ENCODE results near the gene ERBB4. TPM values are rescaled to one million over a fixed set of nuclear protein-coding genes. Genes with fewer than 3 reads are reported as not detected.

The ERBB4 gene
- total RNA-seq, 1 donor from 2014 or later = 2.6 TPM

DNA sequence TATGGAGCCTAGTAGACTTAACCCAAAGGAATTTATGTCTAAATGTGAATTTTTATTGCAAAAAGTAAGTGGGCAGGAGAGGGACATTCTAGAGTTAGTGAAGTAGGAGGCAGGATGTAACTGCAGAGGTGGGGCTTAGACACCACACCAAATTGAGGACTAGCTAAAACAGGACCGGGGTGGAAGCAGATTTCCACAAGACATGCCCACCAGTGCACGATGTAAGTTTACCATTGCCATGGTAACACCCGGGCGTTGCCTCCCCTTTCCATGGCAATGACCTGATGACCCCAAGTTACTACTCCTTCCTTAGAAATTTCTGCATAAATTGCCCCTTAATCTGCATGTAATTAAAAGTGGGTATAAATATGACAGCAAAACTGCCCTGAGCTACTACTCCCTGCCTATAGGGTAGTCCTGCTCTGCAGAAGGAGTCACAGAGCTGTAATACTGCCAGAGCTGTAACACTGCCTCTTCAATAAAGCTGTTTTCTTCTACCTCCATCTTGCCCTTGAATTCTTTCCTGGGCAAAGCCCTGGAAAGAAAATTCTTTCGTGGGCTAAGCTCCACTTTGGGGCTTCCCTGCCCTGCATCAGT, 509.7 kb downstream of the ERBB4 start:
- Histone ChIP-seq H3K27me3 (ENCODE audit: control insufficient read depth, insufficient read depth, low read length) (no peaks in the 10 kb centered on the region), H3K36me3 (ENCODE audit: control insufficient read depth, insufficient read depth, low read length) (no peaks in the 10 kb centered on the region), H3K4me3 (ENCODE audit: low read depth, low read length) (no peak overlapping the region)
- no peak for DNase-seq (ENCODE audit: low read depth)
- TF ChIP-seq, protein P1, sequence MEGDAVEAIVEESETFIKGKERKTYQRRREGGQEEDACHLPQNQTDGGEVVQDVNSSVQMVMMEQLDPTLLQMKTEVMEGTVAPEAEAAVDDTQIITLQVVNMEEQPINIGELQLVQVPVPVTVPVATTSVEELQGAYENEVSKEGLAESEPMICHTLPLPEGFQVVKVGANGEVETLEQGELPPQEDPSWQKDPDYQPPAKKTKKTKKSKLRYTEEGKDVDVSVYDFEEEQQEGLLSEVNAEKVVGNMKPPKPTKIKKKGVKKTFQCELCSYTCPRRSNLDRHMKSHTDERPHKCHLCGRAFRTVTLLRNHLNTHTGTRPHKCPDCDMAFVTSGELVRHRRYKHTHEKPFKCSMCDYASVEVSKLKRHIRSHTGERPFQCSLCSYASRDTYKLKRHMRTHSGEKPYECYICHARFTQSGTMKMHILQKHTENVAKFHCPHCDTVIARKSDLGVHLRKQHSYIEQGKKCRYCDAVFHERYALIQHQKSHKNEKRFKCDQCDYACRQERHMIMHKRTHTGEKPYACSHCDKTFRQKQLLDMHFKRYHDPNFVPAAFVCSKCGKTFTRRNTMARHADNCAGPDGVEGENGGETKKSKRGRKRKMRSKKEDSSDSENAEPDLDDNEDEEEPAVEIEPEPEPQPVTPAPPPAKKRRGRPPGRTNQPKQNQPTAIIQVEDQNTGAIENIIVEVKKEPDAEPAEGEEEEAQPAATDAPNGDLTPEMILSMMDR (IDR thresholded peaks at IDR 0.05; ENCODE audit: insufficient read depth, low read length, poor library complexity, severe bottlenecking) = no peak

DNA sequence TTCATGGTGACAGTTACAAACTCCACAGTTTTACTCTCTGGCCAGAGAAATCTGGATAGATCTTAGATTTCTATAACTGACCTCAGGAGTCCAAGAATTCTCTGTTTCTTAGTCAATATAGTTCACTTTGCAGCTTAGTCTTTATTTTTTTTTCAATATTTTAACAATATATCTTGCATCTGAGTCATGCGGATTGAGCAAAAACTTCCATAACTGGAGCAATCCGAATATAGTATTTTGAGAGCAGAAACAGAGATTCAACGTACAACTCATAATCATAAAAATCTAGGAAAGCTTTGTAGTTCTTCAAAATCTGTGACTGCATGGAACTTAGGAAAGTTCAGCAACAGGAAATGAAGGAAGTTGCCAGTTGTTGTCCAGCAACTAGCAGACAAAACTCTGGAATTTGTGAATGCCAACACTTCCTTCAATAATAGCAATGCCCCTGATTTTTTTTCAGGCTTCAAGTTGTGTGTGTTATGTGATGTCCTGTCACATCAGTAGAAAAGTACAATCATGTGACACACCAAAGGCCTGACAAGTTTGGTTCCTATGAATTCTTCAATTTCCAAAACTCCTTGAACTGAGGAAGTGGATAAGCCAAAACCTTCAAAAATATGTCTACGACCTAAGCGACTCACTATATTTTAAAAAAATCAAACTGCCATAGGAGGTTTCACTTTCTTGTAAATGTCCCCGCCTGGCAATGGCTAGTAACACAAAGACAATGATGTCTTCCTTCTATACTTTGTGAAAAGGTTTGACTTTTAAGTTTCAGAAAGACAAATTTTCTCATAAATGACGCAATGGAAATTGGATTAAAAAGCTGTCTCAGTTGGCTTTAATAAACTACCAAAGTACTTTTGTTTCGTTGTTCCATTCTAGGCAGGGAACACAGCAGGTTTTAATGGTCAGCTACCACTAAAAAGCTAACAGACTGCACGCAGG, 510.6 kb downstream of the ERBB4 start:
- DNase-seq (ENCODE audit: low read depth) = no peak
- H3K4me3 ChIP-seq (ENCODE audit: low read depth, low read length) = no peak overlapping the region
- no peaks in the 10 kb centered on the region for H3K27me3 ChIP-seq (ENCODE audit: control insufficient read depth, insufficient read depth, low read length)
- no peaks in the 10 kb centered on the region for H3K36me3 ChIP-seq (ENCODE audit: control insufficient read depth, insufficient read depth, low read length)
- TF ChIP-seq, protein P1 (IDR thresholded peaks at IDR 0.05; ENCODE audit: insufficient read depth, low read length, poor library complexity, severe bottlenecking) = no peak

- no peaks in the 10 kb centered on the region for H3K36me3 ChIP-seq (ENCODE audit: control insufficient read depth, insufficient read depth, low read length)
- no peak for DNase-seq (ENCODE audit: low read depth)
- no peaks in the 10 kb centered on the region for H3K27me3 ChIP-seq (ENCODE audit: control insufficient read depth, insufficient read depth, low read length)
- TF ChIP-seq, protein P1 (IDR thresholded peaks at IDR 0.05; ENCODE audit: insufficient read depth, low read length, poor library complexity, severe bottlenecking) = no peak
- H3K4me3 ChIP-seq (ENCODE audit: low read depth, low read length) = no peak overlapping the region
These were observed 514.6 kb downstream of the ERBB4 start for GRCh38 chr2:212024040-212024439.

DNA sequence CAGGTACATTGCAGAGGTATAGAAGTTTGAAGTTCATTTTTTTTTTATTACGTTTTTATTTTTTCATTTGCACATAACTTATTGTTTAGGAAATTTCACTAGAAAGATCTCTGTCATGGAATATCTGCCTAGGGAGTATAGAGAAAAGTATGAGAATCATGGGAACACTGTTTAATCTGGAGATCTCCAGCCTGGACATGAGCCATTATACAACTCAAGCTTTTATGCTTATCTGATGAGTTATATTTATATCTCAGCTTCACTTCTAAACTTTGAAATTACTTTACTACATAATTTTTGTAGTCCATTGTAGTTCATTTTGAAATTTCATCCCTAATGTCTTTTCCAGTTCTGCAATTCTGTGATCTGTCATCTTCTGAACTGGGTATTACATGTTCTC, 515.6 kb downstream of the ERBB4 start:
- TF ChIP-seq, protein P1 (IDR thresholded peaks at IDR 0.05; ENCODE audit: insufficient read depth, low read length, poor library complexity, severe bottlenecking) = no peak
- Histone ChIP-seq H3K36me3 (ENCODE audit: control insufficient read depth, insufficient read depth, low read length) (no peaks in the 10 kb centered on the region), H3K27me3 (ENCODE audit: control insufficient read depth, insufficient read depth, low read length) (no peaks in the 10 kb centered on the region), H3K4me3 (ENCODE audit: low read depth, low read length) (no peak overlapping the region)
- DNase-seq (ENCODE audit: low read depth) = no peak

DNA sequence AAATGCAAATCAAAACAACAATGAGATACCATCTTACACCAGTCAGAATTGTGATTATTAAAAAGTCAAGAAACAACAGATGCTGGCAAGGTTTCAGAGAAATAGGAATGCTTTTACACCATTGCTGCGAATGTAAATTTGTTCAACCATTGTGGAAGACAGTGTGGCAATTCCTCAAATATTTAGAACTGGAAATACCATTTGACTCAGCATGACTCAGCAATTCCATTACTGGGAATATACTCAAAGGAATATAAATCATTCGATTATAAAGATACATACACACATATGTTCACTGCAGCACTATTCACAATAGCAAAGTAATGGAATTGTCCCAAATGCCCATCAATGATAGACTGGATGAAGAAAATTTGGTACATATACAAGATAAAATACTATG, 516.7 kb downstream of the ERBB4 start:
- no peaks in the 10 kb centered on the region for H3K36me3 ChIP-seq (ENCODE audit: control insufficient read depth, insufficient read depth, low read length)
- H3K4me3 ChIP-seq (ENCODE audit: low read depth, low read length) = no peak overlapping the region
- TF ChIP-seq, protein P1 (IDR thresholded peaks at IDR 0.05; ENCODE audit: insufficient read depth, low read length, poor library complexity, severe bottlenecking) = no peak
- no peaks in the 10 kb centered on the region for H3K27me3 ChIP-seq (ENCODE audit: control insufficient read depth, insufficient read depth, low read length)
- DNase-seq (ENCODE audit: low read depth) = no peak

All from kidney epithelial cell (primary cell).